GM18505 (cell line): Measurements from ENCODE around the gene ORM2.

Experiments used
- ATAC-seq: cut with Tn5 transposase; IDR thresholded peaks from one replicate; pipeline ENCODE4 v1.9.1; 2021; ENCODE audit not compliant: unreplicated experiment
- POLR2A ChIP-seq: IDR thresholded peaks from 4 replicates; pipeline ENCODE4 v1.6.1; 2011; ENCODE audit warnings: borderline replicate concordance; ENCODE audit not compliant: insufficient read depth, insufficient read length; ENCODE audit errors: extremely low read depth

ORM2 gene

GRCh38 chr9:114351932-114352331 lies 22.3 kb downstream of the ORM2 start:
- TF ChIP-seq POLR2A, result no peak
- no peak for ATAC-seq

GRCh38 chr9:114355821-114356220 lies 26.2 kb downstream of the ORM2 start:
- TF ChIP-seq POLR2A, result no peak
- ATAC-seq, result no peak

GRCh38 chr9:114356792-114357191 lies 27.1 kb downstream of the ORM2 start:
- no peak for ATAC-seq
- TF ChIP-seq POLR2A, result peak; percentile 33

- no peak for ATAC-seq
- TF ChIP-seq POLR2A, result peak; percentile 0
Observed at GRCh38 chr9:114357360-114357759, 27.7 kb downstream of the ORM2 start.

- no peak for ATAC-seq
Observed at GRCh38 chr9:114357911-114358328, 28.3 kb downstream of the ORM2 start.

GRCh38 chr9:114359801-114360200 lies 30.1 kb downstream of the ORM2 start:
- ATAC-seq, result no peak
- TF ChIP-seq POLR2A, result no peak

More at GRCh38 chr9:114357911-114358328, 28.3 kb downstream of the ORM2 start:
- TF ChIP-seq POLR2A, result no peak

- TF ChIP-seq POLR2A, result no peak
Observed at GRCh38 chr9:114361542-114361941, 31.9 kb downstream of the ORM2 start.

GRCh38 chr9:114362394-114362793 lies 32.7 kb downstream of the ORM2 start:
- no peak for TF ChIP-seq POLR2A
- ATAC-seq, result no peak

More at GRCh38 chr9:114361542-114361941, 31.9 kb downstream of the ORM2 start:
- no peak for ATAC-seq

- TF ChIP-seq POLR2A, result no peak
- ATAC-seq, result no peak
Observed at GRCh38 chr9:114363424-114363823, 33.8 kb downstream of the ORM2 start.

GRCh38 chr9:114364134-114365041 lies 34.7 kb downstream of the ORM2 start:
- no peak for ATAC-seq
- no peak for TF ChIP-seq POLR2A

- ATAC-seq, result no peak
- no peak for TF ChIP-seq POLR2A
Observed at GRCh38 chr9:114365194-114365593, 35.5 kb downstream of the ORM2 start.

GRCh38 chr9:114366334-114367128 lies 36.9 kb downstream of the ORM2 start:
- ATAC-seq, result peak; percentile 51
- TF ChIP-seq POLR2A, result no peak

GRCh38 chr9:114367366-114367765 lies 37.7 kb downstream of the ORM2 start:
- ATAC-seq, result no peak
- TF ChIP-seq POLR2A, result no peak
